Endothelial cell of umbilical vein (primary cell): ENCODE measurements around the gene PCDHGA12. TPM values are rescaled to one million over a fixed set of nuclear protein-coding genes. Genes with fewer than 3 reads are reported as not detected.

Experiments used
- BruUV-seq: library from RNA; stranded (reverse); fragments of 400-500 nt; replicated peaks from 2 replicates; lab custom pipeline; 2021; lab: Mats Ljungman, UMichigan
- CTCF ChIA-PET: fragments of 300-600, 350-600 bp; sonication (Branson Sonifier 250); formaldehyde crosslinking; loops from one replicate; lab custom pipeline; 2021; ENCODE audit warnings: antibody characterized with exemption, inconsistent platforms; lab: Charles Lee
- POLR2A ChIA-PET: fragments of 300-600, 350-600 bp; sonication (Branson Sonifier 250); formaldehyde crosslinking; loops from one replicate; lab custom pipeline; 2021; ENCODE audit warnings: antibody characterized with exemption, inconsistent platforms; lab: Charles Lee
- DNase-seq: peaks from one replicate; pipeline ENCODE4 v3.0.0-alpha.2; 2011; ENCODE audit warnings: low read depth, low spot score
- FAIRE-seq: peaks from 2 replicates; lab custom pipeline; 2011; peaks lifted over from hg19 to GRCh38; lab: Jason Lieb, UNC
- H2AFZ ChIP-seq: 2 replicates; pipeline ENCODE4 v1.6.0; 2012; ENCODE audit warnings: low read depth, low read length, control low read depth, inconsistent platforms
- H3K27ac ChIP-seq: 2 replicates; pipeline ENCODE4 v1.5.1; 2011; ENCODE audit warnings: low read depth, mild to moderate bottlenecking, control low read depth, low read length, moderate library complexity; ENCODE audit not compliant: insufficient read depth
- H3K27me3 ChIP-seq, 2 experiments: 2 replicates each; pipeline versions ENCODE4 v1.6.0 to v1.6.1; 2011; ENCODE audit warnings: low read length in 2 of 2, mixed read lengths in 1 of 2; ENCODE audit not compliant: control insufficient read depth in 2 of 2, insufficient read depth in 2 of 2
- H3K36me3 ChIP-seq, 2 experiments: 2 replicates in 1 of 2; 3 replicates in 1 of 2; pipeline ENCODE4 v1.5.1; 2011; ENCODE audit warnings: low read length in 2 of 2, mild to moderate bottlenecking in 1 of 2, moderate library complexity in 1 of 2; ENCODE audit not compliant: control insufficient read depth in 2 of 2, insufficient read depth in 2 of 2; ENCODE audit errors: extremely low read depth in 1 of 2
- H3K4me1 ChIP-seq: 3 replicates; pipeline ENCODE4 v1.5.1; 2011; ENCODE audit warnings: mild to moderate bottlenecking, low read length; ENCODE audit not compliant: control insufficient read depth, insufficient read depth; ENCODE audit errors: extremely low read depth
- H3K4me2 ChIP-seq: 2 replicates; pipeline ENCODE4 v1.6.1; 2011; ENCODE audit warnings: low read length, control low read depth, mixed read lengths; ENCODE audit not compliant: insufficient read depth
- H3K4me3 ChIP-seq, 3 experiments: fragments of 200-600 bp in 1 of 3; sonication (generic), shearing (Covaris generic) in 1 of 3; replicated peaks in 1 of 3; 2 replicates each; pipeline ENCODE4 v1.5.1; 2011 to 2016; ENCODE audit warnings: control low read depth in 3 of 3, low read length in 3 of 3, mild to moderate bottlenecking in 2 of 3, inconsistent platforms in 1 of 3, low read depth in 1 of 3, moderate library complexity in 1 of 3; ENCODE audit not compliant: insufficient read depth in 1 of 3
- H3K79me2 ChIP-seq: 2 replicates; pipeline ENCODE4 v1.6.0; 2012; ENCODE audit warnings: low read length, inconsistent platforms; ENCODE audit not compliant: control insufficient read depth, insufficient read depth
- H3K9ac ChIP-seq: replicated peaks from 2 replicates; pipeline ENCODE3; 2011; ENCODE audit warnings: low read length, control low read depth; ENCODE audit not compliant: insufficient read depth; ENCODE audit errors: extremely low read depth
- H3K9me1 ChIP-seq: replicated peaks from 3 replicates; pipeline ENCODE4 v1.6.0; 2011; ENCODE audit warnings: mild to moderate bottlenecking, low read length; ENCODE audit not compliant: control insufficient read depth, insufficient read depth; ENCODE audit errors: extremely low read depth
- H3K9me3 ChIP-seq: replicated peaks from 2 replicates; pipeline ENCODE4 v1.5.1; 2012; ENCODE audit warnings: low read length, inconsistent platforms; ENCODE audit not compliant: control insufficient read depth, insufficient read depth
- H4K20me1 ChIP-seq: replicated peaks from 2 replicates; pipeline ENCODE3; 2011; ENCODE audit warnings: mild to moderate bottlenecking, low read length; ENCODE audit not compliant: control insufficient read depth, insufficient read depth; ENCODE audit errors: extremely low read depth
- CTCF ChIP-seq, 2 donors: IDR thresholded peaks; 1 replicate in 1 of 2; 2 replicates in 1 of 2; pipeline ENCODE4 v1.5.1; 2011; ENCODE audit warnings: low read length in 2 of 2, mild to moderate bottlenecking in 2 of 2, moderate library complexity in 2 of 2, control low read depth in 1 of 2, inconsistent platforms in 1 of 2, low read depth in 1 of 2; ENCODE audit not compliant: insufficient read depth in 1 of 2; ENCODE audit errors: extremely low read depth in 1 of 2
- EZH2 ChIP-seq: IDR thresholded peaks from 2 replicates; pipeline ENCODE4 v1.6.1; 2012; ENCODE audit warnings: borderline replicate concordance, low read depth, mild to moderate bottlenecking, moderate library complexity, low read length, inconsistent platforms; ENCODE audit not compliant: severe bottlenecking
- FOS ChIP-seq: IDR thresholded peaks from 2 replicates; pipeline ENCODE4 v1.6.1; 2011; ENCODE audit warnings: mild to moderate bottlenecking, low read length, moderate library complexity, borderline replicate concordance; ENCODE audit not compliant: insufficient read depth
- GATA2 ChIP-seq: IDR thresholded peaks from 2 replicates; pipeline ENCODE4 v1.7.0; 2011; ENCODE audit warnings: low read depth, mild to moderate bottlenecking, moderate library complexity, mixed read lengths, low read length; ENCODE audit not compliant: insufficient read length, insufficient read depth
- JUN ChIP-seq: IDR thresholded peaks from 2 replicates; pipeline ENCODE4 v1.6.1; 2011; ENCODE audit warnings: borderline replicate concordance, low read depth; ENCODE audit not compliant: insufficient read length, insufficient read depth
- MYC ChIP-seq: IDR thresholded peaks from one replicate; pipeline ENCODE4 v1.6.1; 2011; ENCODE audit warnings: mild to moderate bottlenecking, low read depth, low read length
- POLR2A ChIP-seq: IDR thresholded peaks from 2 replicates; pipeline ENCODE4 v1.6.1; 2012; ENCODE audit warnings: low read depth, mild to moderate bottlenecking, control low read depth, low read length
- POLR2AphosphoS5 ChIP-seq: IDR thresholded peaks from 2 replicates; pipeline ENCODE4 v1.6.1; 2012; ENCODE audit warnings: low read depth, mild to moderate bottlenecking, control low read depth, low read length, moderate library complexity; ENCODE audit not compliant: insufficient read depth
- dilution Hi-C: fragments of 300-500 bp; cut with MboI; formaldehyde crosslinking; loops from one replicate; pipeline ENCODE4 v1.15.0; 2019; ENCODE audit warnings: low sequenced_read_pairs; ENCODE audit not compliant: extremely low pct_ligation_motif_present
- intact Hi-C: fragments of 100-400 bp; cut with micrococcal nuclease; formaldehyde crosslinking; loops from one replicate; pipeline ENCODE4 v1.10.0; 2022
- polyA plus RNA-seq, 4 experiments: library from polyadenylated mRNA; depleted of rRNA in 3 of 4; stranded (reverse) in 3 of 4; unstranded in 1 of 4; fragments of >200 nt; gene quantifications; 2 replicates each; pipeline versions ENCODE4 v1.2.1 to v1.2.3, GENCODE V29; 2011 to 2012; ENCODE audit warnings: missing spikeins in 1 of 4
- total RNA-seq: library from RNA; stranded (reverse); gene quantifications from 2 replicates; pipeline ENCODE4 v1.2.3, GENCODE V29; 2021
- TF ChIP-seq, protein P1 (sequence below): IDR thresholded peaks from 2 replicates; pipeline ENCODE4 v1.6.1; 2011; ENCODE audit not compliant: insufficient read depth, insufficient read length

The PCDHGA12 gene
- total and polyA plus RNA-seq, 2 donors (not counting 3 experiments of a cell fraction or from before 2014, with no cell fraction given): 4.2 to 9.9 TPM

DNA sequence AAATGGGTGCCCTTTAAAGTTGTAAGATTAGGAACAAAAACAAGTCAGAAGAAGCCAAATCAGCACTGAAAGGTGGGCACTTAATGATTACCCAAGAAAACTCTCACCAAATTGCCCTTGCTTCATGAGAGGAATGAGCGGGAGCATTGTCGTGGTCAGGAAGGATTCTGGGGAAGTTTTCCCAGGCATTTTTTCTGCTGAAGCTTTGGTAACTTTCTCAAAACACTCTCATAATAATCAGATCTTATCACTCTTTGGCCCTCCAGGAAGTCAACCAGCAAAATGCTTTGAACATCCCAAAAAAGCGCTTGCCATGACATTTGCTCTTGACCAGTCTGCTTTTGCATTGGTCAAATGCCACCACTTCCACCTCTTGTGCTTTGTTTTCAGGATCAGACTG is 35.0 kb downstream of the PCDHGA12 start:
- Histone ChIP-seq H3K9me3 (no peaks in the 10 kb centered on the region), H3K4me3 (no peak overlapping the region), H3K27ac (no peak overlapping the region), H3K9ac (no peak overlapping the region), H3K36me3 (no peaks in the 10 kb centered on the region), H3K4me1 (no peaks in the 10 kb centered on the region), H3K79me2 (no peaks in the 10 kb centered on the region), H3K4me2 (no peak overlapping the region), H3K9me1 (no peaks in the 10 kb centered on the region), H2AFZ (no peak overlapping the region), H4K20me1 (no peaks in the 10 kb centered on the region), H3K27me3 (no peaks in the 10 kb centered on the region)
- TF ChIP-seq POLR2A (no peak), POLR2AphosphoS5 (no peak), MYC (no peak), GATA2 (no peak), CTCF (IDR thresholded peaks at IDR 0.05; ENCODE audit: extremely low read depth in 1 of 2, insufficient read depth in 1 of 2, low read depth in 1 of 2, low read length in 2 of 2) (no peak), JUN (no peak), EZH2 (no peak), FOS (no peak)
- TF ChIP-seq, protein P1, sequence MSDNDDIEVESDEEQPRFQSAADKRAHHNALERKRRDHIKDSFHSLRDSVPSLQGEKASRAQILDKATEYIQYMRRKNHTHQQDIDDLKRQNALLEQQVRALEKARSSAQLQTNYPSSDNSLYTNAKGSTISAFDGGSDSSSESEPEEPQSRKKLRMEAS: no peak
- dilution Hi-C loops (no loop called here), intact Hi-C loops (no loop called here)
- no peak for DNase-seq
- ChIA-PET CTCF (interaction anchor here (0.7 to 1.5 kb wide), 4 partner anchors 10 to 35 kb away, joined by 3 to 5 read pairs (median 3); partner anchors contain the start of gene PCDHGA12), POLR2A (no interaction called here)
- FAIRE-seq: no peak
- BruUV-seq: no TSS peak
